ENCODE measurements around the gene KATNA1. TPM values are rescaled to one million over a fixed set of nuclear protein-coding genes. Genes with fewer than 3 reads are reported as not detected.

Gene KATNA1
- total and polyA plus RNA-seq, 4 donors = 3.1 to 14.5 (median 6.5) TPM

GRCh38 chr6:149636124-149636523 is 12.4 kb downstream of the KATNA1 start:
- WGBS = 92% methylated on average over 2 of the region's 2 CpGs

GRCh38 chr6:149634315-149634714 is 14.2 kb downstream of the KATNA1 start:
- WGBS = 97% methylated on average over 1 of the region's 1 CpG
- no peak for DNase-seq (ENCODE audit: low spot score)
- Histone ChIP-seq H3K9ac (ENCODE audit: low read depth in 1 of 2, low read length in 2 of 2) (no peak overlapping the region), H3K4me1 (ENCODE audit: control insufficient read depth in 4 of 4, insufficient read depth in 4 of 4, low read length in 3 of 4) (no peaks in the 10 kb centered on the region), H3K9me3 (ENCODE audit: control insufficient read depth in 4 of 4, low read length in 3 of 4) (no peaks in the 10 kb centered on the region), H3K36me3 (ENCODE audit: control insufficient read depth in 4 of 4, insufficient read depth in 3 of 4, low read depth in 1 of 4, low read length in 3 of 4) (peaks cover 0 to 4% (median 0%) of the 10 kb centered on the region in 4 donors), H3K27ac (ENCODE audit: low read depth in 1 of 2, low read length in 2 of 2) (no peak overlapping the region), H3K27me3 (ENCODE audit: control insufficient read depth in 4 of 4, insufficient read depth in 4 of 4, low read length in 3 of 4) (no peaks in the 10 kb centered on the region), H3K4me3 (ENCODE audit: low read depth in 1 of 3, low read length in 3 of 3) (no peak overlapping the region)
- no peak for TF ChIP-seq SP1 (IDR thresholded peaks at IDR 0.05)
- TF ChIP-seq FOXA2 (IDR thresholded peaks at IDR 0.05) = no peak
- no peak for TF ChIP-seq YY1 (IDR thresholded peaks at IDR 0.05)
- TF ChIP-seq RXRA (IDR thresholded peaks at IDR 0.05) = no peak
- no peak for TF ChIP-seq TAF1 (conservative IDR thresholded peaks at IDR 0.05)
- no peak for TF ChIP-seq JUND (IDR thresholded peaks at IDR 0.05)
- TF ChIP-seq, protein P1, sequence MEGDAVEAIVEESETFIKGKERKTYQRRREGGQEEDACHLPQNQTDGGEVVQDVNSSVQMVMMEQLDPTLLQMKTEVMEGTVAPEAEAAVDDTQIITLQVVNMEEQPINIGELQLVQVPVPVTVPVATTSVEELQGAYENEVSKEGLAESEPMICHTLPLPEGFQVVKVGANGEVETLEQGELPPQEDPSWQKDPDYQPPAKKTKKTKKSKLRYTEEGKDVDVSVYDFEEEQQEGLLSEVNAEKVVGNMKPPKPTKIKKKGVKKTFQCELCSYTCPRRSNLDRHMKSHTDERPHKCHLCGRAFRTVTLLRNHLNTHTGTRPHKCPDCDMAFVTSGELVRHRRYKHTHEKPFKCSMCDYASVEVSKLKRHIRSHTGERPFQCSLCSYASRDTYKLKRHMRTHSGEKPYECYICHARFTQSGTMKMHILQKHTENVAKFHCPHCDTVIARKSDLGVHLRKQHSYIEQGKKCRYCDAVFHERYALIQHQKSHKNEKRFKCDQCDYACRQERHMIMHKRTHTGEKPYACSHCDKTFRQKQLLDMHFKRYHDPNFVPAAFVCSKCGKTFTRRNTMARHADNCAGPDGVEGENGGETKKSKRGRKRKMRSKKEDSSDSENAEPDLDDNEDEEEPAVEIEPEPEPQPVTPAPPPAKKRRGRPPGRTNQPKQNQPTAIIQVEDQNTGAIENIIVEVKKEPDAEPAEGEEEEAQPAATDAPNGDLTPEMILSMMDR (IDR thresholded peaks at IDR 0.05; ENCODE audit: low read depth, low read length, missing input control) = no peak

More at GRCh38 chr6:149636124-149636523, 12.4 kb downstream of the KATNA1 start:
- H3K9me3 ChIP-seq (ENCODE audit: control insufficient read depth in 4 of 4, low read length in 3 of 4) = no peaks in the 10 kb centered on the region
- DNase-seq (ENCODE audit: low spot score) = no peak
- no peaks in the 10 kb centered on the region for H3K4me1 ChIP-seq (ENCODE audit: control insufficient read depth in 4 of 4, insufficient read depth in 4 of 4, low read length in 3 of 4)
- H3K27ac ChIP-seq (ENCODE audit: low read depth in 1 of 2, low read length in 2 of 2) = no peak overlapping the region
- no peak overlapping the region for H3K4me3 ChIP-seq (ENCODE audit: low read depth in 1 of 3, low read length in 3 of 3)
- TF ChIP-seq YY1 (IDR thresholded peaks at IDR 0.05) = no peak
- TF ChIP-seq RAD21 (IDR thresholded peaks at IDR 0.05) = no peak
- TF ChIP-seq, protein P2, sequence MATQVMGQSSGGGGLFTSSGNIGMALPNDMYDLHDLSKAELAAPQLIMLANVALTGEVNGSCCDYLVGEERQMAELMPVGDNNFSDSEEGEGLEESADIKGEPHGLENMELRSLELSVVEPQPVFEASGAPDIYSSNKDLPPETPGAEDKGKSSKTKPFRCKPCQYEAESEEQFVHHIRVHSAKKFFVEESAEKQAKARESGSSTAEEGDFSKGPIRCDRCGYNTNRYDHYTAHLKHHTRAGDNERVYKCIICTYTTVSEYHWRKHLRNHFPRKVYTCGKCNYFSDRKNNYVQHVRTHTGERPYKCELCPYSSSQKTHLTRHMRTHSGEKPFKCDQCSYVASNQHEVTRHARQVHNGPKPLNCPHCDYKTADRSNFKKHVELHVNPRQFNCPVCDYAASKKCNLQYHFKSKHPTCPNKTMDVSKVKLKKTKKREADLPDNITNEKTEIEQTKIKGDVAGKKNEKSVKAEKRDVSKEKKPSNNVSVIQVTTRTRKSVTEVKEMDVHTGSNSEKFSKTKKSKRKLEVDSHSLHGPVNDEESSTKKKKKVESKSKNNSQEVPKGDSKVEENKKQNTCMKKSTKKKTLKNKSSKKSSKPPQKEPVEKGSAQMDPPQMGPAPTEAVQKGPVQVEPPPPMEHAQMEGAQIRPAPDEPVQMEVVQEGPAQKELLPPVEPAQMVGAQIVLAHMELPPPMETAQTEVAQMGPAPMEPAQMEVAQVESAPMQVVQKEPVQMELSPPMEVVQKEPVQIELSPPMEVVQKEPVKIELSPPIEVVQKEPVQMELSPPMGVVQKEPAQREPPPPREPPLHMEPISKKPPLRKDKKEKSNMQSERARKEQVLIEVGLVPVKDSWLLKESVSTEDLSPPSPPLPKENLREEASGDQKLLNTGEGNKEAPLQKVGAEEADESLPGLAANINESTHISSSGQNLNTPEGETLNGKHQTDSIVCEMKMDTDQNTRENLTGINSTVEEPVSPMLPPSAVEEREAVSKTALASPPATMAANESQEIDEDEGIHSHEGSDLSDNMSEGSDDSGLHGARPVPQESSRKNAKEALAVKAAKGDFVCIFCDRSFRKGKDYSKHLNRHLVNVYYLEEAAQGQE (IDR thresholded peaks at IDR 0.05) = no peak
- TF ChIP-seq TAF1 (conservative IDR thresholded peaks at IDR 0.05) = no peak
- TF ChIP-seq, protein P3, sequence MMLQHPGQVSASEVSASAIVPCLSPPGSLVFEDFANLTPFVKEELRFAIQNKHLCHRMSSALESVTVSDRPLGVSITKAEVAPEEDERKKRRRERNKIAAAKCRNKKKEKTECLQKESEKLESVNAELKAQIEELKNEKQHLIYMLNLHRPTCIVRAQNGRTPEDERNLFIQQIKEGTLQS (IDR thresholded peaks at IDR 0.05) = no peak
- TF ChIP-seq FOXA2 (IDR thresholded peaks at IDR 0.05) = no peak
- no peak overlapping the region for H3K9ac ChIP-seq (ENCODE audit: low read depth in 1 of 2, low read length in 2 of 2)
- peaks cover 0 to 4% (median 0%) of the 10 kb centered on the region in 4 donors for H3K36me3 ChIP-seq (ENCODE audit: control insufficient read depth in 4 of 4, insufficient read depth in 3 of 4, low read depth in 1 of 4, low read length in 3 of 4)
- no peaks in the 10 kb centered on the region for H3K27me3 ChIP-seq (ENCODE audit: control insufficient read depth in 4 of 4, insufficient read depth in 4 of 4, low read length in 3 of 4)

DNA sequence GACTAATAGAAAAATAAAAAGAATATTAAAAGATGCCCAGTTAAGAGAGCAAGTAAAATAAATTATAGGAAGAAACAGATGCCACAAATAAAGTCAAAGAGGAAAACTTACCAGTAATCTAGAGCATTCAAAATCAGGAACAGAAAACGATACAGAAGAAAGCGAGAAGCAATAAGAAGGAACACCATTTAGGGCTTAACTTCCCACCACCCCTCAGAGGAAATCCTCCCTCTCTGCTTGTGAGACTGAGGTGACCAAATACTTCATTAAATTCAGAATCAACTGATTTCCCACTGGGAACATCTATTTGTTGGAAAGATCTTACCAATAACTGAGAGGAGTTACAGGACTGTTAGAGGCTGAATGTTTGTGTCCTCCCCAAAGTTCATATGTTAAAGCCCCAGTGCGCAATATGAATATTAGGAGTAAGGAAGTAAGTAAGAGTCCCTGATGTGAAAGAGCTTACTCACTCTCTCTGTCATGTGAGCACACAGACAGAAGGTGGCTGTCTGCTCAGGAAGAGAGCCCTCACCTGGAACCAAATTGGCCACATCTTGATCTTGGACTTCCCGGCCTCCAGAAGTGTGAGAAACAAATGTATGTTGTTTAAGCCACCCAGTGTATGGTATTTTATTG is 19.5 kb downstream of the KATNA1 start:
- Histone ChIP-seq H3K27ac (ENCODE audit: low read depth in 1 of 2, low read length in 2 of 2) (no peak overlapping the region), H3K36me3 (ENCODE audit: control insufficient read depth in 4 of 4, insufficient read depth in 3 of 4, low read depth in 1 of 4, low read length in 3 of 4) (peaks cover 0 to 6% (median 1%) of the 10 kb centered on the region in 4 donors), H3K27me3 (ENCODE audit: control insufficient read depth in 4 of 4, insufficient read depth in 4 of 4, low read length in 3 of 4) (no peaks in the 10 kb centered on the region), H3K4me1 (ENCODE audit: control insufficient read depth in 4 of 4, insufficient read depth in 4 of 4, low read length in 3 of 4) (no peaks in the 10 kb centered on the region), H3K9ac (ENCODE audit: low read depth in 1 of 2, low read length in 2 of 2) (no peak overlapping the region), H3K4me3 (ENCODE audit: low read depth in 1 of 3, low read length in 3 of 3) (no peak overlapping the region), H3K9me3 (ENCODE audit: control insufficient read depth in 4 of 4, low read length in 3 of 4) (no peaks in the 10 kb centered on the region)
- TF ChIP-seq RAD21 (IDR thresholded peaks at IDR 0.05) (no peak), YY1 (IDR thresholded peaks at IDR 0.05) (no peak), HNF4A (conservative IDR thresholded peaks at IDR 0.05) (no peak)
- TF ChIP-seq, protein P3 (IDR thresholded peaks at IDR 0.05) = no peak
- DNase-seq (ENCODE audit: low spot score) = no peak
- WGBS = 92% methylated on average over 4 of the region's 4 CpGs
